KMS-11 (cell line): Measurements from ENCODE around the gene HPCAL1.

ENCODE experiments used
- H2AFZ ChIP-seq: fragments of 200-600 bp; sonication (generic); 2 replicates; pipeline ENCODE4 v1.6.1; 2016; ENCODE audit warnings: antibody characterized with exemption, mixed run types, low read depth
- H3K27ac ChIP-seq: fragments of 200-600 bp; sonication (generic); 2 replicates; pipeline ENCODE4 v1.6.1; 2016; ENCODE audit warnings: mild to moderate bottlenecking, mixed run types
- H3K27me3 ChIP-seq: fragments of 200-600 bp; sonication (generic); 2 replicates; pipeline ENCODE4 v1.6.1; 2017; ENCODE audit warnings: mild to moderate bottlenecking, low read depth, mixed run types, moderate library complexity; ENCODE audit not compliant: insufficient read depth
- H3K36me3 ChIP-seq: fragments of 200-600 bp; sonication (generic); 2 replicates; pipeline ENCODE4 v1.6.1; 2017; ENCODE audit warnings: mild to moderate bottlenecking, mixed run types; ENCODE audit not compliant: insufficient read depth
- H3K4me1 ChIP-seq: fragments of 200-600 bp; sonication (generic); 2 replicates; pipeline ENCODE4 v1.6.1; 2016; ENCODE audit warnings: mild to moderate bottlenecking, low read depth, mixed run types; ENCODE audit not compliant: poor library complexity, severe bottlenecking
- H3K4me2 ChIP-seq: fragments of 200-600 bp; sonication (generic); 2 replicates; pipeline ENCODE4 v1.7.0; 2016; ENCODE audit warnings: mild to moderate bottlenecking, mixed run types
- H3K4me3 ChIP-seq: fragments of 200-600 bp; sonication (generic); IDR thresholded peaks from 2 replicates; pipeline ENCODE4 v1.6.1; 2017; ENCODE audit warnings: low read depth, low read length, mixed read lengths; ENCODE audit not compliant: insufficient read depth
- H3K79me2 ChIP-seq: fragments of 200-600 bp; sonication (generic); 2 replicates; pipeline ENCODE4 v1.6.1; 2016; ENCODE audit warnings: low read depth, mixed run types; ENCODE audit not compliant: insufficient read depth
- H3K9ac ChIP-seq: fragments of 200-600 bp; sonication (generic); 2 replicates; pipeline ENCODE4 v1.6.1; 2016; ENCODE audit warnings: mild to moderate bottlenecking, mixed run types
- H4K20me1 ChIP-seq: fragments of 200-600 bp; sonication (generic); 2 replicates; pipeline ENCODE4 v1.6.1; 2016; ENCODE audit warnings: mild to moderate bottlenecking, mixed run types; ENCODE audit not compliant: insufficient read depth
- CTCF ChIP-seq: fragments of 200-600 bp; sonication (generic); conservative IDR thresholded peaks from 2 replicates; pipeline ENCODE4 v1.6.1; 2017; ENCODE audit warnings: low read depth, mild to moderate bottlenecking, antibody characterized with exemption, low read length, moderate library complexity, mixed read lengths

Gene HPCAL1

GRCh38 chr2:10352361-10352760 is 49.7 kb downstream of the HPCAL1 start:
- H2AFZ ChIP-seq: no peak overlapping the region
- no peaks in the 10 kb centered on the region for H3K27me3 ChIP-seq
- H3K9ac ChIP-seq: no peak overlapping the region
- H4K20me1 ChIP-seq: no peaks in the 10 kb centered on the region
- no peaks in the 10 kb centered on the region for H3K4me1 ChIP-seq
- no peak for TF ChIP-seq CTCF
- H3K36me3 ChIP-seq: no peaks in the 10 kb centered on the region
- H3K4me2 ChIP-seq: no peak overlapping the region
- H3K79me2 ChIP-seq: no peaks in the 10 kb centered on the region
- no peak overlapping the region for H3K27ac ChIP-seq
- H3K4me3 ChIP-seq: no peak overlapping the region

GRCh38 chr2:10352972-10353371 is 50.3 kb downstream of the HPCAL1 start:
- no peak overlapping the region for H3K4me2 ChIP-seq
- H3K9ac ChIP-seq: no peak overlapping the region
- no peaks in the 10 kb centered on the region for H4K20me1 ChIP-seq
- no peak overlapping the region for H3K27ac ChIP-seq
- no peak overlapping the region for H3K4me3 ChIP-seq
- no peaks in the 10 kb centered on the region for H3K27me3 ChIP-seq
- no peak overlapping the region for H2AFZ ChIP-seq
- no peaks in the 10 kb centered on the region for H3K4me1 ChIP-seq
- no peaks in the 10 kb centered on the region for H3K79me2 ChIP-seq
- no peaks in the 10 kb centered on the region for H3K36me3 ChIP-seq
- TF ChIP-seq CTCF: no peak

GRCh38 chr2:10353931-10354330 is 51.2 kb downstream of the HPCAL1 start:
- no peak overlapping the region for H3K4me2 ChIP-seq
- H3K79me2 ChIP-seq: no peaks in the 10 kb centered on the region

GRCh38 chr2:10354399-10354798 is 51.7 kb downstream of the HPCAL1 start:
- TF ChIP-seq CTCF: no peak
- Histone ChIP-seq H3K4me3 (no peak overlapping the region), H3K4me2 (no peak overlapping the region), H3K36me3 (no peaks in the 10 kb centered on the region), H3K4me1 (no peaks in the 10 kb centered on the region), H3K27me3 (no peaks in the 10 kb centered on the region), H4K20me1 (no peaks in the 10 kb centered on the region), H3K27ac (no peak overlapping the region), H3K79me2 (no peaks in the 10 kb centered on the region), H3K9ac (no peak overlapping the region), H2AFZ (no peak overlapping the region)

More at GRCh38 chr2:10353931-10354330, 51.2 kb downstream of the HPCAL1 start:
- no peaks in the 10 kb centered on the region for H4K20me1 ChIP-seq
- H3K4me3 ChIP-seq: no peak overlapping the region
- H3K27ac ChIP-seq: no peak overlapping the region
- no peak overlapping the region for H3K9ac ChIP-seq
- H2AFZ ChIP-seq: no peak overlapping the region
- no peaks in the 10 kb centered on the region for H3K36me3 ChIP-seq
- H3K4me1 ChIP-seq: no peaks in the 10 kb centered on the region
- no peak for TF ChIP-seq CTCF
- no peaks in the 10 kb centered on the region for H3K27me3 ChIP-seq
